Endothelial cell of umbilical vein (primary cell): ENCODE measurements around the gene STK38. TPM values are rescaled to one million over a fixed set of nuclear protein-coding genes. Genes with fewer than 3 reads are reported as not detected.

Experiments used
- BruUV-seq: library from RNA; stranded (reverse); fragments of 400-500 nt; replicated peaks from 2 replicates; lab custom pipeline; 2021; lab: Mats Ljungman, UMichigan
- CTCF ChIA-PET: fragments of 300-600, 350-600 bp; sonication (Branson Sonifier 250); formaldehyde crosslinking; loops from one replicate; lab custom pipeline; 2021; ENCODE audit warnings: antibody characterized with exemption, inconsistent platforms; lab: Charles Lee
- POLR2A ChIA-PET: fragments of 300-600, 350-600 bp; sonication (Branson Sonifier 250); formaldehyde crosslinking; loops from one replicate; lab custom pipeline; 2021; ENCODE audit warnings: antibody characterized with exemption, inconsistent platforms; lab: Charles Lee
- DNase-seq: peaks from one replicate; pipeline ENCODE4 v3.0.0-alpha.2; 2011; ENCODE audit warnings: low read depth, low spot score
- FAIRE-seq: peaks from 2 replicates; lab custom pipeline; 2011; peaks lifted over from hg19 to GRCh38; lab: Jason Lieb, UNC
- H2AFZ ChIP-seq: 2 replicates; pipeline ENCODE4 v1.6.0; 2012; ENCODE audit warnings: low read depth, low read length, control low read depth, inconsistent platforms
- H3K27ac ChIP-seq: 2 replicates; pipeline ENCODE4 v1.5.1; 2011; ENCODE audit warnings: low read depth, mild to moderate bottlenecking, control low read depth, low read length, moderate library complexity; ENCODE audit not compliant: insufficient read depth
- H3K27me3 ChIP-seq, 2 experiments: 2 replicates each; pipeline versions ENCODE4 v1.6.0 to v1.6.1; 2011; ENCODE audit warnings: low read length in 2 of 2, mixed read lengths in 1 of 2; ENCODE audit not compliant: control insufficient read depth in 2 of 2, insufficient read depth in 2 of 2
- H3K36me3 ChIP-seq, 2 experiments: 2 replicates in 1 of 2; 3 replicates in 1 of 2; pipeline ENCODE4 v1.5.1; 2011; ENCODE audit warnings: low read length in 2 of 2, mild to moderate bottlenecking in 1 of 2, moderate library complexity in 1 of 2; ENCODE audit not compliant: control insufficient read depth in 2 of 2, insufficient read depth in 2 of 2; ENCODE audit errors: extremely low read depth in 1 of 2
- H3K4me1 ChIP-seq: 3 replicates; pipeline ENCODE4 v1.5.1; 2011; ENCODE audit warnings: mild to moderate bottlenecking, low read length; ENCODE audit not compliant: control insufficient read depth, insufficient read depth; ENCODE audit errors: extremely low read depth
- H3K4me2 ChIP-seq: 2 replicates; pipeline ENCODE4 v1.6.1; 2011; ENCODE audit warnings: low read length, control low read depth, mixed read lengths; ENCODE audit not compliant: insufficient read depth
- H3K4me3 ChIP-seq, 3 experiments: fragments of 200-600 bp in 1 of 3; sonication (generic), shearing (Covaris generic) in 1 of 3; replicated peaks in 1 of 3; 2 replicates each; pipeline ENCODE4 v1.5.1; 2011 to 2016; ENCODE audit warnings: control low read depth in 3 of 3, low read length in 3 of 3, mild to moderate bottlenecking in 2 of 3, inconsistent platforms in 1 of 3, low read depth in 1 of 3, moderate library complexity in 1 of 3; ENCODE audit not compliant: insufficient read depth in 1 of 3
- H3K79me2 ChIP-seq: 2 replicates; pipeline ENCODE4 v1.6.0; 2012; ENCODE audit warnings: low read length, inconsistent platforms; ENCODE audit not compliant: control insufficient read depth, insufficient read depth
- H3K9ac ChIP-seq: replicated peaks from 2 replicates; pipeline ENCODE3; 2011; ENCODE audit warnings: low read length, control low read depth; ENCODE audit not compliant: insufficient read depth; ENCODE audit errors: extremely low read depth
- H3K9me1 ChIP-seq: replicated peaks from 3 replicates; pipeline ENCODE4 v1.6.0; 2011; ENCODE audit warnings: mild to moderate bottlenecking, low read length; ENCODE audit not compliant: control insufficient read depth, insufficient read depth; ENCODE audit errors: extremely low read depth
- H3K9me3 ChIP-seq: replicated peaks from 2 replicates; pipeline ENCODE4 v1.5.1; 2012; ENCODE audit warnings: low read length, inconsistent platforms; ENCODE audit not compliant: control insufficient read depth, insufficient read depth
- H4K20me1 ChIP-seq: replicated peaks from 2 replicates; pipeline ENCODE3; 2011; ENCODE audit warnings: mild to moderate bottlenecking, low read length; ENCODE audit not compliant: control insufficient read depth, insufficient read depth; ENCODE audit errors: extremely low read depth
- EZH2 ChIP-seq: IDR thresholded peaks from 2 replicates; pipeline ENCODE4 v1.6.1; 2012; ENCODE audit warnings: borderline replicate concordance, low read depth, mild to moderate bottlenecking, moderate library complexity, low read length, inconsistent platforms; ENCODE audit not compliant: severe bottlenecking
- FOS ChIP-seq: IDR thresholded peaks from 2 replicates; pipeline ENCODE4 v1.6.1; 2011; ENCODE audit warnings: mild to moderate bottlenecking, low read length, moderate library complexity, borderline replicate concordance; ENCODE audit not compliant: insufficient read depth
- GATA2 ChIP-seq: IDR thresholded peaks from 2 replicates; pipeline ENCODE4 v1.7.0; 2011; ENCODE audit warnings: low read depth, mild to moderate bottlenecking, moderate library complexity, mixed read lengths, low read length; ENCODE audit not compliant: insufficient read length, insufficient read depth
- JUN ChIP-seq: IDR thresholded peaks from 2 replicates; pipeline ENCODE4 v1.6.1; 2011; ENCODE audit warnings: borderline replicate concordance, low read depth; ENCODE audit not compliant: insufficient read length, insufficient read depth
- MYC ChIP-seq: IDR thresholded peaks from one replicate; pipeline ENCODE4 v1.6.1; 2011; ENCODE audit warnings: mild to moderate bottlenecking, low read depth, low read length
- POLR2A ChIP-seq: IDR thresholded peaks from 2 replicates; pipeline ENCODE4 v1.6.1; 2012; ENCODE audit warnings: low read depth, mild to moderate bottlenecking, control low read depth, low read length
- POLR2AphosphoS5 ChIP-seq: IDR thresholded peaks from 2 replicates; pipeline ENCODE4 v1.6.1; 2012; ENCODE audit warnings: low read depth, mild to moderate bottlenecking, control low read depth, low read length, moderate library complexity; ENCODE audit not compliant: insufficient read depth
- dilution Hi-C: fragments of 300-500 bp; cut with MboI; formaldehyde crosslinking; loops from one replicate; pipeline ENCODE4 v1.15.0; 2019; ENCODE audit warnings: low sequenced_read_pairs; ENCODE audit not compliant: extremely low pct_ligation_motif_present
- intact Hi-C: fragments of 100-400 bp; cut with micrococcal nuclease; formaldehyde crosslinking; loops from one replicate; pipeline ENCODE4 v1.10.0; 2022
- polyA plus RNA-seq, 4 experiments: library from polyadenylated mRNA; depleted of rRNA in 3 of 4; stranded (reverse) in 3 of 4; unstranded in 1 of 4; fragments of >200 nt; gene quantifications; 2 replicates each; pipeline versions ENCODE4 v1.2.1 to v1.2.3, GENCODE V29; 2011 to 2012; ENCODE audit warnings: missing spikeins in 1 of 4
- total RNA-seq: library from RNA; stranded (reverse); gene quantifications from 2 replicates; pipeline ENCODE4 v1.2.3, GENCODE V29; 2021
- TF ChIP-seq, protein P1 (sequence below), 2 donors: IDR thresholded peaks; 1 replicate in 1 of 2; 2 replicates in 1 of 2; pipeline ENCODE4 v1.5.1; 2011; ENCODE audit warnings: low read length in 2 of 2, mild to moderate bottlenecking in 2 of 2, moderate library complexity in 2 of 2, control low read depth in 1 of 2, inconsistent platforms in 1 of 2, low read depth in 1 of 2; ENCODE audit not compliant: insufficient read depth in 1 of 2; ENCODE audit errors: extremely low read depth in 1 of 2
- TF ChIP-seq, protein P2 (sequence below): IDR thresholded peaks from 2 replicates; pipeline ENCODE4 v1.6.1; 2011; ENCODE audit not compliant: insufficient read depth, insufficient read length

The STK38 gene
- total and polyA plus RNA-seq, 2 donors (not counting 3 experiments of a cell fraction or from before 2014, with no cell fraction given) = 10.1 to 30.3 TPM

DNA sequence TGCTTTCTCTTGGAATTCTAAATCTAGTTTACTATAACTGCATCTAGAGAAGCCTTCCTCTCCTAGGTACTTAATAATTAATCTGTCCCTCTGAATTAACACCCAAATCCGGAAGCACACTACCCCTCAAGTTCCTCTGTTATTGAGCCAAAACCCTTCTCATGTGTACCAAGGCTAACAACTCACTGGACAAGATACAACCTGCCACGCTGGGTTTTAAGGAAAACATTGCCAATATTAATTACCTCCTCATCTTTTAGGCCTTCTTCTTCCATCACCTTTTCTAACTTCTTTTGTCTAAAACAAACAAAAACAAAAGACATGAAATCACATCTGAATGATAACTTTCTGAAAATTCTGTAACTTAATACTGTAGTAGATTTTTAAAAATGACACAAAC is 21.9 kb downstream of the STK38 start:
- Histone ChIP-seq H3K27me3 (no peaks in the 10 kb centered on the region), H3K9me1 (no peaks in the 10 kb centered on the region), H4K20me1 (no peaks in the 10 kb centered on the region), H2AFZ (no peak overlapping the region), H3K4me3 (no peak overlapping the region), H3K27ac (no peak overlapping the region), H3K9me3 (no peaks in the 10 kb centered on the region), H3K4me1 (peaks cover 6% of the 10 kb centered on the region), H3K9ac (no peak overlapping the region), H3K36me3 (peaks cover 7 to 11% of the 10 kb centered on the region in 2 experiments), H3K79me2 (peaks cover 7% of the 10 kb centered on the region), H3K4me2 (no peak overlapping the region)
- TF ChIP-seq EZH2 = no peak
- no peak for TF ChIP-seq GATA2
- TF ChIP-seq, protein P1, sequence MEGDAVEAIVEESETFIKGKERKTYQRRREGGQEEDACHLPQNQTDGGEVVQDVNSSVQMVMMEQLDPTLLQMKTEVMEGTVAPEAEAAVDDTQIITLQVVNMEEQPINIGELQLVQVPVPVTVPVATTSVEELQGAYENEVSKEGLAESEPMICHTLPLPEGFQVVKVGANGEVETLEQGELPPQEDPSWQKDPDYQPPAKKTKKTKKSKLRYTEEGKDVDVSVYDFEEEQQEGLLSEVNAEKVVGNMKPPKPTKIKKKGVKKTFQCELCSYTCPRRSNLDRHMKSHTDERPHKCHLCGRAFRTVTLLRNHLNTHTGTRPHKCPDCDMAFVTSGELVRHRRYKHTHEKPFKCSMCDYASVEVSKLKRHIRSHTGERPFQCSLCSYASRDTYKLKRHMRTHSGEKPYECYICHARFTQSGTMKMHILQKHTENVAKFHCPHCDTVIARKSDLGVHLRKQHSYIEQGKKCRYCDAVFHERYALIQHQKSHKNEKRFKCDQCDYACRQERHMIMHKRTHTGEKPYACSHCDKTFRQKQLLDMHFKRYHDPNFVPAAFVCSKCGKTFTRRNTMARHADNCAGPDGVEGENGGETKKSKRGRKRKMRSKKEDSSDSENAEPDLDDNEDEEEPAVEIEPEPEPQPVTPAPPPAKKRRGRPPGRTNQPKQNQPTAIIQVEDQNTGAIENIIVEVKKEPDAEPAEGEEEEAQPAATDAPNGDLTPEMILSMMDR (IDR thresholded peaks at IDR 0.05; ENCODE audit: extremely low read depth in 1 of 2, insufficient read depth in 1 of 2, low read depth in 1 of 2, low read length in 2 of 2) = no peak
- no peak for TF ChIP-seq POLR2A
- TF ChIP-seq POLR2AphosphoS5 = no peak
- no peak for TF ChIP-seq MYC
- TF ChIP-seq JUN = no peak
- TF ChIP-seq FOS = no peak
- TF ChIP-seq, protein P2, sequence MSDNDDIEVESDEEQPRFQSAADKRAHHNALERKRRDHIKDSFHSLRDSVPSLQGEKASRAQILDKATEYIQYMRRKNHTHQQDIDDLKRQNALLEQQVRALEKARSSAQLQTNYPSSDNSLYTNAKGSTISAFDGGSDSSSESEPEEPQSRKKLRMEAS = no peak
- POLR2A ChIA-PET = no interaction called here
- no TSS peak for BruUV-seq
- dilution Hi-C loops (no loop called here), intact Hi-C loops (no loop called here)
- no peak for FAIRE-seq
- DNase-seq = no peak
- CTCF ChIA-PET = no interaction called here
